ENCODE data around the gene NGEF.
"Not testable (repeated sequence)": the region's sequence is repeated elsewhere in the genome, so short reads cannot be mapped to it uniquely, and the experiment has no call there.

The NGEF gene

GRCh38 chr2:233013027-233013461 is at the start of gene NGEF:
NGEF (minus strand) TSS chr2:233013256; CDS start chr2:232974890, 38,366 bp downstream.
- no peak for DNase-seq

GRCh38 chr2:233062451-233062850 is 49.4 kb upstream of the NGEF start:
- DNase-seq: no peak

GRCh38 chr2:233061591-233062450 is 48.8 kb upstream of the NGEF start:
- DNase-seq: peak; percentile 65

GRCh38 chr2:233060980-233061590 is 48.0 kb upstream of the NGEF start:
- DNase-seq: peak; percentile 59

GRCh38 chr2:233060501-233060979 is 47.5 kb upstream of the NGEF start:
- DNase-seq: no peak

- DNase-seq: peak; percentile 77
Observed at GRCh38 chr2:233059797-233060500, 46.9 kb upstream of the NGEF start, which contains the start of gene INPP5D. INPP5D (plus strand) TSS chr2:233060342; CDS start chr2:233060479, 137 bp downstream.

GRCh38 chr2:233059547-233059796 is 46.4 kb upstream of the NGEF start:
- DNase-seq: no peak

GRCh38 chr2:233058717-233059546 is 45.9 kb upstream of the NGEF start:
- no peak for DNase-seq

GRCh38 chr2:233056961-233057605 is 44.0 kb upstream of the NGEF start:
- no peak for DNase-seq

GRCh38 chr2:233055362-233055761 is 42.3 kb upstream of the NGEF start:
- no peak for DNase-seq

GRCh38 chr2:233053928-233054784 is 41.1 kb upstream of the NGEF start:
- peak; percentile 86 for DNase-seq

GRCh38 chr2:233052517-233052916 is 39.5 kb upstream of the NGEF start:
- not testable (repeated sequence) for DNase-seq

- no peak for DNase-seq
Observed at GRCh38 chr2:233051241-233052149, 38.4 kb upstream of the NGEF start.

- DNase-seq: no peak
Observed at GRCh38 chr2:233049194-233049761, 36.2 kb upstream of the NGEF start.

- DNase-seq: no peak
Observed at GRCh38 chr2:233048569-233049193, 35.6 kb upstream of the NGEF start.

- no peak for DNase-seq
Observed at GRCh38 chr2:233047667-233048066, 34.6 kb upstream of the NGEF start.

- DNase-seq: no peak
Observed at GRCh38 chr2:233047206-233047605, 34.1 kb upstream of the NGEF start.

- no peak for DNase-seq
Observed at GRCh38 chr2:233044974-233045605, 32.0 kb upstream of the NGEF start.

- DNase-seq: no peak
Observed at GRCh38 chr2:233042549-233042948, 29.5 kb upstream of the NGEF start.
